Mononuclear cell (primary cell): Measurements from ENCODE around the gene ELFN1. TPM values are rescaled to one million over a fixed set of nuclear protein-coding genes. Genes with fewer than 3 reads are reported as not detected.

Source experiments
- H3K27me3 ChIP-seq: 2 replicates; pipeline ENCODE4 v1.6.0; 2011; ENCODE audit warnings: low read length, control low read depth; ENCODE audit not compliant: insufficient read depth
- H3K4me1 ChIP-seq: 2 replicates; pipeline ENCODE4 v1.5.1; 2011; ENCODE audit warnings: mild to moderate bottlenecking, low read length, control low read depth; ENCODE audit not compliant: insufficient read depth
- H3K4me3 ChIP-seq: 2 replicates; pipeline ENCODE4 v1.5.1; 2011; ENCODE audit warnings: mild to moderate bottlenecking, low read length, moderate library complexity
- H3K9me3 ChIP-seq: 2 replicates; pipeline ENCODE4 v1.5.1; 2011; ENCODE audit warnings: low read depth, mild to moderate bottlenecking, control low read depth, low read length
- total RNA-seq: library from RNA; depleted of rRNA; stranded (reverse); fragments of >200 nt; gene quantifications from one replicate; pipeline ENCODE4 v1.2.3, GENCODE V29; 2012

Gene ELFN1
- total RNA-seq, 1 donor: under 0.01 TPM

DNA sequence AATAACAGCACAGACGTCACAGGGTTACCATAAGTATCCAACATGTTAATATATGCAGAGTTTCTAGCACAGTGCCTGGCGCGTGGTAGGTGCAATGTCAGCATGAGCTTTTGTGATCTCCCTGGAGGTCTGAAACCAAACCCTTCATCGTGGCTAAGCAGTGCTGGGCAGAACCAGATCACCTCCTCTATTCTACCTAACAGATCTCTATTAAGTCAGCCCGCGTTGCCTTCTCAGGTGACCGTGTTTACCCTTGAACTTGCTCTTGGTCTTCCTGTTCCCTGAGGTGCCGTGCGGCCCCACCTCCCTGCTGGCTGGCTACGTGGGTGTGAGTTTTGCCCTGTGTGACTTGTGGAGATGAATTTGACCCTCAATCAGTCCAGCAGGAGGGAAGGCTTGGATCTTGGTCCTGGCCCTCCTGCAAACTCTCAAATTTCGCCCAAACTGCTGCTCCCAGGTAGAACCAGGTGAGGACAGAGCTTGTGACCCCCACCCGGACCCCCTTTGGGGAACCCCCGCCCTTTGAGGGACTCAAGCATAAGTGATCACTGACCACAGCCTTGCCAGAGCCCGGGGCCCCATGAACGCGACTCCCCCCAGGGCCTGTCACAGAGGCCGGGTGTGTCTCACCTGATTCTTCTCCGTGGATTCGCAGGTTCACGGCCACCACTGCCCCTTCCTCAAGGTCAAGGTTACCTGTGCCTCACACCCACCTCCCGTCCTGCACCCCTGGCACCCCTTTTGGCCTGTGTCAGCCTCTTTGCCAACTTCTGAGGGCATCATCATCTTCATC lies 54.2 kb downstream of the ELFN1 start:
- H3K27me3 ChIP-seq: no peaks in the 10 kb centered on the region
- H3K9me3 ChIP-seq: no peaks in the 10 kb centered on the region

DNA sequence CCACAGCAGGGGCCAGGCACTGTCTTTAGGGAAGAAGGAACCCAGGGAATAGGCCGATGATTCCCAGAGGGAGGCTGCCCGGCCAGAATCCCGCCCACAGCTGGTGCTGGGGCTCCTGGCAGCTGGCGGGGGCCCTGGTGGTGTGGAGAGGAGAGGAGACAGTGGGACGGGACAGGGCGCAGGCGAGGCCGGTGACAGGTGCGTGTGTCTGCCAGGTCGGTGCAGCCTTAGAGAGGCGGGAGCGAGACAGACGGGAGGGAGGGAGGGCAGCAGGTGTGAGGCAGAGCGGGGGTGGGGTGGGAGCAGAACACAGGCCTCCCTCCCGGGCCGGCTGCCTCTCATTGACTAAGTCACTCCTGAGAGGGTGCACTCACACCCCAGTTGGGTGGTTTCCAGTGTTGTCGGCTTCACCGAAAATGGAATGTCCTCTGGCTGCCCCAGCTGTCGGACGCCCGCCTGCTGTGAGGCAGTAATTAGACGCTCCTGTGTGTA lies 55.2 kb downstream of the ELFN1 start:
- H3K9me3 ChIP-seq: no peaks in the 10 kb centered on the region
- no peak overlapping the region for H3K4me3 ChIP-seq
- no peaks in the 10 kb centered on the region for H3K27me3 ChIP-seq
- no peaks in the 10 kb centered on the region for H3K4me1 ChIP-seq

More for the DNA sequence above, 54.2 kb downstream of the ELFN1 start:
- Histone ChIP-seq H3K4me1 (no peaks in the 10 kb centered on the region), H3K4me3 (no peak overlapping the region)

DNA sequence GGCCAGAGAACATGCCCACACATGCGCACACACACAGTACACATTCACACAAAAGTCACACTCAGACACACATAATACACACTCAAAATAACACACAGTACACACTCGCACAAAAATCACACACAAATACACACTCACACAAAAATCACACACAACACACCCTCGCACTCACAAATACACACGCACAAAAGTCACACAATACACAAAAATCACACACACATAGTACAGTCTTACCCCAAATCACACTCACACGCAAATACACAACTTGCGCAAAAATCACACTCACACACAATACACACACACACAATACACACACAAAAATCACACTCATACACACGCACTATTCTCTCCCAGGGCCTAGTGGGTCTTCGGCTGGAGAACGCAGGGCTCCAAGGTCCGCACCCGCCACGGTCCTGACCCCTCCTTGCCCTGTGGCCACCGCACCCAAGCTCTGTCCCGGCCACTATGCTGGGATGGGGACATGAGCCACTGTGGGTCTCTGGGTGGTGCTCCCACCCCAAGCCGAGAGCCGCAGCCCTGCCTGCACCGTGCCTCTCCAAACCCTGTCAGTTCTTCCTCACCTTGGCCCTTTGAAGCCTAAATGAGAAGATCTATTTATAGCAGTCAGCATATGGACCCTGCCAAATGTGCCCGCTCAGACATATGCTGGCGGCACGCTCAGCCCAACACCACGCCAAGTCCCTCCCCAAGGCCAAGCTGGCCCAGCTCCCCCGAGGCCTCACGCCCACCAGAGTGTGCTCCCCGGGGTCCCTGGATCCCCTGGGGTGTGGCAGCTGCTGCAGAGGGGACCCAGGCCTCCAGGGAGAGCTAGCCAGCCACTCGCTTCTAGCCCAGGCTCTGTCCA lies 55.9 kb downstream of the ELFN1 start:
- Histone ChIP-seq H3K4me1 (no peaks in the 10 kb centered on the region), H3K27me3 (no peaks in the 10 kb centered on the region), H3K9me3 (no peaks in the 10 kb centered on the region), H3K4me3 (no peak overlapping the region)

DNA sequence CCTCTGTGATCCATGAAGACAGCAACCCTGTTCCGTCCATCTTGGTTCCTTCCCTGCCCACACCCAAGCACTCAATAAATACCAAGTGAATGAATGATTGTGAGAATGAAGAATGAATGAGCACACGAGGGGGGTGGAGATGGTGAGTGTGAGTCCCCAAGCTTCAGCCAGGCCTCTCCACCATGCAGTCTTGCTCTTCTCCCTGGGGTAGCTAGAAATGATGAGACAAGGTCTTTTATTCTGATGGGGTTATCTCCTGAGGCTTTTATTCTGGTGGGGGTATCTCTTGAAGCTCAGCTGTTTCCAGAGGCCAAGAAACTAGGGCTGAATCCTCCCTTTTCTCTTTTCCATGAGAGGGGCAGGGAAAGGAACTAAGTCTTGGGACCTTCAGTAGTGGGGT lies 57.0 kb downstream of the ELFN1 start:
- H3K4me1 ChIP-seq: no peaks in the 10 kb centered on the region

DNA sequence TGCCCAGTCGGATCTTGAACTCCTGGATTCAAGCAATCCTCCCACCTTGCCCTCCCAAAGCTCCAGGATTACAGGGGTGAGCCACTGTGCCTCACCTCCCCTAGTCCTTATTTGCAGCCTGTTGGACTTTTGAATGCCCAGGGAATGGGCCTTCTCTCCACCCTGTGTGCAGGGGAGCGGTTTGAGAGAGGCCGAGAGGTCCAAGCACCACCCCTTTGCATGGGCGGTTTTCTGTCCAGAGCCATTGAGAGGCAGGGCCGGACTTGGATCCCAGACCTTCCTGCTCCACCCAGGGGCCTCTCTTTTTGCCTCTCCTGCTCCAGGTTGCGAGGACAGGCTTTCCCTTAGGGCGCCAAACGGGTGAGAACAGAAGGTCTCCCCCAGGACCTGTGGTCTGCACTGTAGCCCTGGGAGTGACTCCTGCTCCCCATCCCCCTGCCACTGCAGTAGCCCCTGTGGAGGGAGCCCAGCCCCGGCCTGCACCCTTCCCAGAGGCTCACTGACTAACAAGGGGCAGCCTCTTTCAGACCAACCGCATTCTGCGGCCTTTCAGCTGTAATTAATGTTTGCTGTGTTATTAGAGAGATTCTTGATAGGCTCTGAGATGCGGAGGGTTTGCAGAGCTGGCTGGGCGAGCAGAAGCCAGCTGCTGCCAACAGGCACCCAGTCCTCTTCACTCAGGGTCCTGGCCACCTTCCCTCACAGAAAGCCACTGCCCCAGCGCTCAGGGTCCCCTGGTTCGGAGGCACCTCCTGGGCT lies 57.9 kb downstream of the ELFN1 start:
- no peaks in the 10 kb centered on the region for H3K9me3 ChIP-seq
- no peaks in the 10 kb centered on the region for H3K4me1 ChIP-seq
- no peak overlapping the region for H3K4me3 ChIP-seq
- no peaks in the 10 kb centered on the region for H3K27me3 ChIP-seq

More for the DNA sequence above, 57.0 kb downstream of the ELFN1 start:
- H3K9me3 ChIP-seq: no peaks in the 10 kb centered on the region
- H3K4me3 ChIP-seq: no peak overlapping the region
- H3K27me3 ChIP-seq: no peaks in the 10 kb centered on the region

DNA sequence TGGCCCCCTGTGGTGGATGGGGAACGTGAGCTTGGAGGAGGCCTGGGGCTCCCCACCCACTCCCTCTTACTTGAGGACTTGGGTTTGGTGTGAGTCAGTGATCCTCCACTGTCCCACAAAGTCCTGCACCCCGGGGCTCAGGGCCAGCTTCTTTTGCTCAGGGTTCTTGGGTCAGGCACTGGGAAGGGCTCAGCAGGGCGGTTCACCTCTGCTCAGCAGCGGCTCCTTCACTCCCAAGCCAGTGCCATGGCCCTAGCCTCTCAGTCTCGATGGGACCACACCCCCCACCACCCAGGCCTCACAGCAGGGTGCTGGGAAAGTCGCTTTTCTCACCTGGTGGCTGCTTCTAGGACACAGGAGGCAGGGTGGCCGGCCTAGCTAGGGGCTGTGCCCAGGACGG lies 59.1 kb downstream of the ELFN1 start:
- H3K27me3 ChIP-seq: no peaks in the 10 kb centered on the region
- H3K4me3 ChIP-seq: no peak overlapping the region
- H3K9me3 ChIP-seq: no peaks in the 10 kb centered on the region
- no peaks in the 10 kb centered on the region for H3K4me1 ChIP-seq

DNA sequence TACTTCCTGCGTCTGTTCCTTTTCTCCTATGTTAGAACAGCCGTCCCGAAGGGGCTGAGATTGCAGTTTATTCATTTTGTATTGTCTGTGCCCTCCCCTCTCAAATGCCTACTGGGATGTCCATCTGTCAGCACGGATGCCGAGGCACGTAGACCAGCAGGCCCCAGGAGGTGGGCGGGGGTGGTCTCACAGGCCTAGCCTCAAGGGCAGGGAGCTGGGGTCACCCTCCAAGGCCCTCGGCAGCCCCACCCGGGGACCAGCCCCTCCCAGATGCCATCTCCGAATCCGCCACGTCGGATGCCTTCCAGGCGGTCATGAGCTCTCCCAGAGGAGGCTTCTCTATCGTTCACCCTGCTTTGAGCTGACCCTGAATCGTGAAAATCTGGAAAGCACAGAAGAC lies 59.7 kb downstream of the ELFN1 start:
- H3K4me1 ChIP-seq: no peaks in the 10 kb centered on the region
- no peak overlapping the region for H3K4me3 ChIP-seq
- no peaks in the 10 kb centered on the region for H3K9me3 ChIP-seq
- no peaks in the 10 kb centered on the region for H3K27me3 ChIP-seq

DNA sequence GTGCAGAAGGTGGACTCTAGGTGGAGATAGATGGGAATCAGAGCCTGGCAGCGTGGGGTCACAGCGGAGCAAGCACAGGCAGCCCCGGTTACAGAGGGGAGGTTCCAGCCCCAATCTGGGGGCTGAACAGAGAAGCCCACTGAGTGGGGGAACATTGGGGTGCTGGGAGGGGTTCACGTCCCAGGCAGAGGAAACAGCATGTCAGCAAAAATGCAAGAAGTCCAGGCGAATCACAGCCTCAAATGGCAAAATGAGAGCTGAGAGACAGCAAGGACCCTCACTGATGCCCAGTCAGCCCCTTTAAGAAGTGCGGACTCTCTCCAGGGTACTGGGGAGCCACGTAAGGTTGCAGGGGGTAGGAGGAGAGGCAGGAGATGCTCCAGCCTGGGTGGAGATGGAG lies 62.0 kb downstream of the ELFN1 start:
- Histone ChIP-seq H3K4me1 (no peaks in the 10 kb centered on the region), H3K27me3 (no peaks in the 10 kb centered on the region), H3K4me3 (no peak overlapping the region), H3K9me3 (no peaks in the 10 kb centered on the region)

DNA sequence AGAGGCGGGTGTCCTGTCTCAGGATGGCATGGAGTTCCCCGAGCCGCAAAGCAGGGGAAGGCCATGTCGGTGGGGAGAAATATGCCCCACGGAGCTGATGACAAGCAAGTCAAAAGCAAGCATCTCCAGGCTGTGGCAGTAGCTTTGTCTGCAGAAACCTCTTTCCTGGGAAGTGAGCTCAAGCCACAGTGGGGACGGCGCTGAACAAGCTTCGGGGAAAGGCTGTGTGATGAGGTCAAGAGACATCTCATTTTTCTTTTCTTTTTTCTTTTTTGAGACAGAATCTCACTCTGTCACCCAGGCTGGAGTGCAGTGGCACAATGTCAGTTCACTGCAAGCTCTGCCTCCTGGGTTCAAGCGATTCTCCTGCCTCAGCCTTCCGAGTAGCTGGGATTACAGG lies 62.6 kb downstream of the ELFN1 start:
- no peak overlapping the region for H3K4me3 ChIP-seq
- H3K9me3 ChIP-seq: no peaks in the 10 kb centered on the region
- H3K27me3 ChIP-seq: no peaks in the 10 kb centered on the region
- H3K4me1 ChIP-seq: no peaks in the 10 kb centered on the region

DNA sequence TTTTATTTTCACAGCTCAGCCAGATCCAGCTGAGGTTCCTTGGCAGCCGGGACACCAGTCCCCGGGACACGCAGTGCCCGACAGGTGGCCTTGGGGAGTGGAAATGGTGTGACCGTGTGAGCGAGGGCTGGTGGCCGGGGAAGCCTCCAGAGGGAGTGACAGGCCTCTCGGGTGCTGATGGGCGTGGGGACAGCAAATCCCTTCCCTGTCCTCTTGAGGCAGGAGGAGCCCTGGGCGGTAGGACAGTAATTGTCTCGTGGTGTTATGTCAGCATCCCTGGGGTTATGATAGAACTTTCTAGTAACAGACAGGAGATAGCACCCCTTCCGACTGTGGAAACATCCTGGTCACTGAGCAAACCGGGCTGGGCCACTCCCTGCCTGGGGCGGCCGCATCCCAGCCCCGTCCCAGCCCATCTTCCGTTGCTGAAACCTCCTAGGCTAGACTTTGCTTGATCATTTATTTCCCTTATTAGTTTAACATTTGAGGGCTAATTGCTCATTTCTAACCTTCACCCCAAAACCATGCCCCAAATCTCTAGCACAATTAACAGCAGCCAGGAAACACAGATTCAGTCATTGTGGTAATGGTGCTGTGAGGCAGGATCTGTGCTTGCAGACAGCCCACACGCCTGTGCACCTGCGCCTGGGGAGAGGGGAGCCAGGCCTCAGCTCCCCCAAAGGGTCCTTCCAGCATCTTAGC lies 63.3 kb downstream of the ELFN1 start:
- Histone ChIP-seq H3K4me1 (no peaks in the 10 kb centered on the region), H3K27me3 (no peaks in the 10 kb centered on the region), H3K4me3 (no peak overlapping the region), H3K9me3 (no peaks in the 10 kb centered on the region)

DNA sequence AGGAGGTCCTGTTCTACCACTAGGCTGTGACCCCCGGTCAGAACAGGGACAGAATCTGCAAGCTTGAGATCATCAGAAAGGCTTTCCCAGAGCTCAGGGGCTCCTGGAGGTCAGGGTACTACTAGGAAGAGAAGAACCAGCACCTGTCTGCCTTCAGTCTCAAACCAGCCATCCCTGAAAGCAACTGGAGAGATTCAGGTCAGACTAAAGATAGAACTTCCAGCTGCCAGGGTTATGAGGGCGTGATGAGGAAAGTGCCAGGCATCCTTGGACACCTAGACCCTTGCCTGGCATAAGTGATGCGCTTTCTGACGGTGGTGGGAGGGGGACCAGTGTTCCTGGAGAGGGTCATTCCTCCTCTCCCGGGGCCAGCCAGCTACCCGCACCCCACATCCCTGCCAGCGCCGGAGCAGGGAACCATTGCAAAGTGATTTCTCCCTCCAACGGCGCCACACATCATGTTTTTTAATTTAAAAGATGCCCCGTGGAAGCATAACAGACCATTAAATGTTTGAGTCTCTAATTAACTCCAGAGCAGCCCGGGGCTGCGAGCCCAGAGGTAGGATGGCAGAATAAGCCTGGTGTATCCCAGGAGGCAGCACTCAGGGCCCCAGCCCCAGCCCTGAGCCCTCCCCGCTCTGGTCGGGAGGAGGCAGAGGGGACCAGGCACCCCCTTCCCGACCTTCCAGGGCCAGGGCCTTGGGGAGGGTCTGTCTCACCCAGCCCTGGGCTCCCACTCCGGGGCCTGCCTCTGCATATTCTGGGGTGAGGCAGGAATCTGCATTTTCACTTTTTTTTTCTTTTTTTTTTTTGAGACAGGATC lies 64.0 kb downstream of the ELFN1 start:
- H3K27me3 ChIP-seq: no peaks in the 10 kb centered on the region
- peaks cover 4% of the 10 kb centered on the region for H3K4me1 ChIP-seq
- H3K4me3 ChIP-seq: no peak overlapping the region

DNA sequence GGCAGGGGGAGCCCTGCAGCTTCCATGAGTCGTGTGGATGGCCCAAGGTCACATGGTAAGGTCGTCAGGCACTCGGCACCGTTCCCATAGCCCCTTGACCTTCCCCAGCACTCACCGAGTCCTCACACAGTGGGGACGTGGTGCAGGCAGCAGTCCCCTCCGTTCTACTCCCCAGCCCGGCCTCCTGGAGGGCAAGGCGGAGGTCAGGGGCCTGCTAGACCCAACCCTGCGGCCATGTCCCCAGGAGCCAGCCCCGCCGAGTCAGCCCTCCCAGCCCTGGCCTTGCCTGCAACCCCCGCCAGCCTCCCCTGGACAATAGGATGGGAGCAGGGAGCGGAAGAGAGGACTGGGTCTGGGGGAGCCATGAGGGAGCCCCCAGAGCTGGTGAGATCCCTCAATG lies 65.2 kb downstream of the ELFN1 start:
- Histone ChIP-seq H3K9me3 (no peaks in the 10 kb centered on the region), H3K27me3 (no peaks in the 10 kb centered on the region), H3K4me3 (no peak overlapping the region), H3K4me1 (peaks cover 4% of the 10 kb centered on the region)

More for the DNA sequence above, 64.0 kb downstream of the ELFN1 start:
- no peaks in the 10 kb centered on the region for H3K9me3 ChIP-seq

DNA sequence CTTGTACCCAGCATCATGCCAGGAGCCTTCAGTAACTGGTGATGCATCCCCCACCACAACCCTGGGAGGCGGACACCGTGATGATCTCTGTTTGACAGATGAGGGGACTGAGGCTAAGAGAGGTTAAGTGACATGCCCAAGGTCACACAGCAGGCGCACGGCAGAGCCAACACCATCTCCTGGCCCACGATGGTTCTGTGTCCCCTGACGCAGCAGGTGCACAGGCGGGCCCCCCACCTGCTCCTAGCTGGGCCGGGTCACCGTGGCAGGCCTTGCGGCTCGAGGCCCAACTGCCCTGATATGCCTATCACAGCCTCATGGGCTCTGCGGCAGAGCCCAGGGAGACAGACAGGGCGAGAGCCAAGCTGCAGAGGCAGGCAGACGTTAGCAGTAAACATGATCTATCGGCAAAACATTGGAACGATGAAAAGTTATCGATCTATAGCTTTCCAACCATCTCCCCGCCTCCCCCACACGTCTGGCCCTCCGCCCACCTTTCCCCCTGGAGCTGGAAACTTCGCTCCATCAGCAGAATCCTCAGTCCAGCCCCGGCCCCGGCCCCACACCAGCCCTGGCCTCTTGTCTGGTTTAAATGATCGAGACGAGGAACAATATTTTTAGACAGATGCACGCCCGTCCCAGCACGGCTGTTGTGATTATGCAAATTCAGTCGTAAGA lies 65.9 kb downstream of the ELFN1 start:
- H3K4me1 ChIP-seq: peaks cover 4% of the 10 kb centered on the region
- no peak overlapping the region for H3K4me3 ChIP-seq
- no peaks in the 10 kb centered on the region for H3K9me3 ChIP-seq
- H3K27me3 ChIP-seq: no peaks in the 10 kb centered on the region
